ENCODE measurements around the gene PTPRG.

DNA sequence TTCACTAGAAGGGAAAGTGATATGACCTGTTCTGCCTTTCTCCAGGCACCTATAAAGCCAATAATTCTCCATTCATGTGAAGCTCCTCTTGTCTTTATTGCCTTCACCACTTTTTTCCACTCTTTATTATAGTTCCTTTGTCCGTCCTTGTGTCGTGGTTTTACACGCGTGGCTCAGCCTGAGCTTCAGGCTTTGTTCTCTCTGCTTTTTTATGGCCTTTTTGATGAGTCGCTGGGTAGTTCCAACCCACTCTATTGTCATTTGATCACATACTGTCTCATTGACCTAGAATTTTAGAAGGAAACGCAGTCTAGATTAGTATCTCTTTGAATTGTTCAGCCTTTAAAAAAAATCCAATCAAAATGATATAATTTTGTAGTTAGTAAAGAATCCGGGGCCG lies 403.2 kb downstream of the PTPRG start:
- TF ChIP-seq EZH2 (IDR thresholded peaks at IDR 0.05; ENCODE audit: insufficient read depth, poor library complexity, severe bottlenecking) (no peak), EZH2phosphoT487 (IDR thresholded peaks at IDR 0.05; ENCODE audit: insufficient read depth, low read depth) (no peak)

Data from GM23248 (cell line).